ENCODE measurements around the gene NALCN. TPM values are rescaled to one million over a fixed set of nuclear protein-coding genes. Genes with fewer than 3 reads are reported as not detected.

NALCN gene
- polyA plus RNA-seq, 1 experiment, result 2.2 TPM

DNA sequence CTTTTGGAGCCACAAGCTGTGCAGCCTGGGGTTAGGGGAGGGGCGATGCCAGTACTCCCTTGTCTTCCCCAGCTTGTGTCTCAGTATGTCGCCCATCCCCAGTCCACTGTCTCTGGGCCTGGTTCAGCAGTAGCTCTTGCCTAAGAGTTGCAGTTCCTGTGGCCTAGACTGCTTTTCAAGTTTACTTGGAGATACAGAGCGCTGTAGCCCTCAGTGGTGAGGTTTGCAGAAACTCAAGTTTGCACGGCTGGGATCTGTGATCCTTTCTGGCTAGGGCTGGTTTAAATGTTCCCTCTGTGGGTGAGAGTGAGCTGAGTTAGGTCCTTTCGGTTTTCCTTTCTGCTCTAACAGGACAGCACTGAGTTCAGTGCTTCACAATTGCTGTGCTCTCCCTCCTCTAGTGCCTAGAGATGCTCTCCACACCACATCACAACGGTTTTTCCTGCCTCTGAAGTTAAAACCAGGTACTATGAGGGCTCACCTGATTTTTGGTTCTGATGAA is 381.1 kb downstream of the NALCN start:
- ChIA-PET CTCF (no interaction called here), POLR2A (no interaction called here)
- Histone ChIP-seq H3K27ac (ENCODE audit: low read depth, low read length) (no peak overlapping the region), H3K4me3 (ENCODE audit: low read depth, low read length) (no peak overlapping the region), H3K9me3 (ENCODE audit: control insufficient read depth, insufficient read depth, low read length) (no peaks in the 10 kb centered on the region; the same call in 1 of the 2 replicates), H3K27me3 (ENCODE audit: control insufficient read depth, insufficient read depth, low read length) (no peaks in the 10 kb centered on the region)
- TF ChIP-seq, protein P1, sequence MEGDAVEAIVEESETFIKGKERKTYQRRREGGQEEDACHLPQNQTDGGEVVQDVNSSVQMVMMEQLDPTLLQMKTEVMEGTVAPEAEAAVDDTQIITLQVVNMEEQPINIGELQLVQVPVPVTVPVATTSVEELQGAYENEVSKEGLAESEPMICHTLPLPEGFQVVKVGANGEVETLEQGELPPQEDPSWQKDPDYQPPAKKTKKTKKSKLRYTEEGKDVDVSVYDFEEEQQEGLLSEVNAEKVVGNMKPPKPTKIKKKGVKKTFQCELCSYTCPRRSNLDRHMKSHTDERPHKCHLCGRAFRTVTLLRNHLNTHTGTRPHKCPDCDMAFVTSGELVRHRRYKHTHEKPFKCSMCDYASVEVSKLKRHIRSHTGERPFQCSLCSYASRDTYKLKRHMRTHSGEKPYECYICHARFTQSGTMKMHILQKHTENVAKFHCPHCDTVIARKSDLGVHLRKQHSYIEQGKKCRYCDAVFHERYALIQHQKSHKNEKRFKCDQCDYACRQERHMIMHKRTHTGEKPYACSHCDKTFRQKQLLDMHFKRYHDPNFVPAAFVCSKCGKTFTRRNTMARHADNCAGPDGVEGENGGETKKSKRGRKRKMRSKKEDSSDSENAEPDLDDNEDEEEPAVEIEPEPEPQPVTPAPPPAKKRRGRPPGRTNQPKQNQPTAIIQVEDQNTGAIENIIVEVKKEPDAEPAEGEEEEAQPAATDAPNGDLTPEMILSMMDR (IDR thresholded peaks at IDR 0.05; ENCODE audit: low read depth, low read length), result no peak
- DNase-seq (ENCODE audit: low read depth, low spot score), result no peak

DNA sequence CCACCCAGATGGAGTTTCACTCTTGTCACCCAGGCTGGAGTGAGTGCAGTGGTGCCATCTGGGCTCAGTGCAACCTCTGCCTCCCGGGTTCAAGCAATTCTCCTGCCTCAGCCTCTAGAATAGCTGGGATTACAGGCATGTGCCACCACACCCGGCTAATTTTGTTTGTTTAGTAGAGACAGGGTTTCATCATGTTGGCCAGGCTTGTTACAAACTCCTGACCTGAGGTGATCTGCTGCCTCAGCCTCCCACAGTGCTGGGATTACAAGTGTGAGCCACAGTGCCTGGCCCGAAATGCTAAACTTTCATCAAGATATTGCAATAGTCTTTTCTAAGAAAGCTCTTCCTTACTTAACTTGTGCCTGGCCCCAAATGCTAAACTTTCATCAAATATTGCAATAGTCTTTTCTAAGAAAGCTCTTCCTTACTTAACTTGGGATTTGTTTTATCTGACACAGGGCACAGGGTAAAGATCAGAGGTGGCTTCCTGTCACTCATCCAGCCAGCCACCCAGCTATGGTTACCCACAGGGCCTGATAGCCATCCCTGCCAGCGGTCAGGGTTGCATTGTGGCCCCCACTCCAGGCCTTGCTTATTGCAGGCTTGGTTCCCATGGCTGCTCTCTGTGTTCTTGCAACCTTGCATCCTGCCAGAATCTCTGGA is 389.4 kb downstream of the NALCN start:
- Histone ChIP-seq H3K27ac (ENCODE audit: low read depth, low read length) (no peak overlapping the region), H3K27me3 (ENCODE audit: control insufficient read depth, insufficient read depth, low read length) (no peaks in the 10 kb centered on the region), H3K9me3 (ENCODE audit: control insufficient read depth, insufficient read depth, low read length) (no peaks in the 10 kb centered on the region), H3K4me3 (ENCODE audit: low read depth, low read length) (no peak overlapping the region)
- no peak for DNase-seq (ENCODE audit: low read depth, low spot score)
- TF ChIP-seq, protein P1 (IDR thresholded peaks at IDR 0.05; ENCODE audit: low read depth, low read length), result no peak
- ChIA-PET CTCF (no interaction called here), POLR2A (no interaction called here)

GRCh38 chr13:101026328-101026727 is 390.0 kb downstream of the NALCN start:
- no peaks in the 10 kb centered on the region for H3K27me3 ChIP-seq (ENCODE audit: control insufficient read depth, insufficient read depth, low read length)
- TF ChIP-seq, protein P1 (IDR thresholded peaks at IDR 0.05; ENCODE audit: low read depth, low read length), result no peak
- ChIA-PET CTCF (no interaction called here), POLR2A (no interaction called here)
- no peak overlapping the region for H3K4me3 ChIP-seq (ENCODE audit: low read depth, low read length)
- H3K27ac ChIP-seq (ENCODE audit: low read depth, low read length), result no peak overlapping the region
- no peak for DNase-seq (ENCODE audit: low read depth, low spot score)
- no peaks in the 10 kb centered on the region for H3K9me3 ChIP-seq (ENCODE audit: control insufficient read depth, insufficient read depth, low read length)

- Histone ChIP-seq H3K27ac (ENCODE audit: low read depth, low read length) (no peak overlapping the region), H3K27me3 (ENCODE audit: control insufficient read depth, insufficient read depth, low read length) (no peaks in the 10 kb centered on the region), H3K4me3 (ENCODE audit: low read depth, low read length) (no peak overlapping the region), H3K9me3 (ENCODE audit: control insufficient read depth, insufficient read depth, low read length) (no peaks in the 10 kb centered on the region)
- POLR2A ChIA-PET, result no interaction called here
- TF ChIP-seq, protein P1 (IDR thresholded peaks at IDR 0.05; ENCODE audit: low read depth, low read length), result no peak
- CTCF ChIA-PET, result no interaction called here
- no peak for DNase-seq (ENCODE audit: low read depth, low spot score)
Observed at GRCh38 chr13:101025925-101026324, 390.4 kb downstream of the NALCN start.

GRCh38 chr13:101025519-101025918 is 390.8 kb downstream of the NALCN start:
- CTCF ChIA-PET, result no interaction called here
- TF ChIP-seq, protein P1 (IDR thresholded peaks at IDR 0.05; ENCODE audit: low read depth, low read length), result no peak
- DNase-seq (ENCODE audit: low read depth, low spot score), result no peak
- POLR2A ChIA-PET, result no interaction called here
- no peaks in the 10 kb centered on the region for H3K27me3 ChIP-seq (ENCODE audit: control insufficient read depth, insufficient read depth, low read length)
- H3K27ac ChIP-seq (ENCODE audit: low read depth, low read length), result no peak overlapping the region
- H3K4me3 ChIP-seq (ENCODE audit: low read depth, low read length), result no peak overlapping the region
- no peaks in the 10 kb centered on the region for H3K9me3 ChIP-seq (ENCODE audit: control insufficient read depth, insufficient read depth, low read length)

All from AG04450 (cell line).